Activated naive CD4-positive, alpha-beta T cell treated with anti-CD3 and anti-CD28 coated beads, Interleukin-2, amount 50 U/mL, for 24 hours (primary cell): ENCODE measurements around the gene LCE2C.
"Not testable (repeated sequence)": the region's sequence is repeated elsewhere in the genome, so short reads cannot be mapped to it uniquely, and the experiment has no call there.

Experiments
- H3K27ac Mint-ChIP-seq: one replicate; pipeline ENCODE4 v1.8.0; 2021; ENCODE audit warnings: mild to moderate bottlenecking, mixed read lengths
- H3K27me3 Mint-ChIP-seq: one replicate; pipeline ENCODE4 v1.8.0; 2021; ENCODE audit warnings: mixed read lengths
- H3K36me3 Mint-ChIP-seq: one replicate; pipeline ENCODE4 v1.8.0; 2021; ENCODE audit warnings: mixed read lengths
- H3K4me1 Mint-ChIP-seq: one replicate; pipeline ENCODE4 v1.8.0; 2021; ENCODE audit warnings: mixed read lengths
- H3K4me3 Mint-ChIP-seq: one replicate; pipeline ENCODE4 v1.8.0; 2021; ENCODE audit warnings: mild to moderate bottlenecking, mixed read lengths
- H3K9me3 Mint-ChIP-seq: one replicate; pipeline ENCODE4 v1.8.0; 2021; ENCODE audit warnings: mixed read lengths

LCE2C gene

GRCh38 chr1:152683846-152684245 is 8.8 kb downstream of the LCE2C start:
- Mint-ChIP-seq H3K27ac (no peak overlapping the region), H3K4me3 (no peak overlapping the region), H3K36me3 (no peaks in the 10 kb centered on the region), H3K4me1 (no peaks in the 10 kb centered on the region), H3K9me3 (no peaks in the 10 kb centered on the region), H3K27me3 (peaks cover 19% of the 10 kb centered on the region)

GRCh38 chr1:152685823-152686222 is 10.7 kb downstream of the LCE2C start, which contains the start of gene LCE2B:
Gene LCE2B (plus strand): TSS chr1:152686123. CDS start chr1:152686844, 721 bp downstream.
- H3K36me3 Mint-ChIP-seq, H3K27ac Mint-ChIP-seq, H3K4me1 Mint-ChIP-seq, H3K9me3 Mint-ChIP-seq, H3K4me3 Mint-ChIP-seq: not testable (repeated sequence)
- H3K27me3 Mint-ChIP-seq, result peaks cover 29% of the 10 kb centered on the region

GRCh38 chr1:152697701-152698600 is 22.9 kb downstream of the LCE2C start, which contains the start of gene LCE2A:
Gene LCE2A (plus strand): TSS chr1:152698345. CDS start chr1:152698902, 557 bp downstream.
- Mint-ChIP-seq H3K27ac (no peak within 1 kb of the TSS), H3K4me3 (no peak within 1 kb of the TSS), H3K36me3 (no peaks in the 10 kb centered on the region), H3K4me1 (no peaks in the 10 kb centered on the region), H3K27me3 (peaks cover 3% of the 10 kb centered on the region), H3K9me3 (no peaks in the 10 kb centered on the region)

GRCh38 chr1:152699746-152700145 is 24.7 kb downstream of the LCE2C start:
- no peak overlapping the region for H3K4me3 Mint-ChIP-seq
- no peaks in the 10 kb centered on the region for H3K36me3 Mint-ChIP-seq

GRCh38 chr1:152707860-152708259 is 32.8 kb downstream of the LCE2C start, which contains the start of gene LCE4A:
Gene LCE4A (plus strand): TSS chr1:152708160. CDS start chr1:152709076, 916 bp downstream.
- peaks cover 5% of the 10 kb centered on the region for H3K9me3 Mint-ChIP-seq
- H3K27ac Mint-ChIP-seq, result no peak within 1 kb of the TSS
- H3K4me3 Mint-ChIP-seq, result no peak within 1 kb of the TSS
- peaks cover 16% of the 10 kb centered on the region for H3K27me3 Mint-ChIP-seq
- no peaks in the 10 kb centered on the region for H3K36me3 Mint-ChIP-seq
- H3K4me1 Mint-ChIP-seq, result no peaks in the 10 kb centered on the region

More at GRCh38 chr1:152699746-152700145, 24.7 kb downstream of the LCE2C start:
- Mint-ChIP-seq H3K27me3 (peaks cover 7% of the 10 kb centered on the region), H3K27ac (no peak overlapping the region), H3K4me1 (no peaks in the 10 kb centered on the region), H3K9me3 (peaks cover 5% of the 10 kb centered on the region)

- Mint-ChIP-seq H3K9me3 (peaks cover 5% of the 10 kb centered on the region), H3K36me3 (peaks cover 1% of the 10 kb centered on the region), H3K27me3 (peaks cover 15% of the 10 kb centered on the region), H3K4me3 (no peak overlapping the region), H3K27ac (no peak overlapping the region), H3K4me1 (no peaks in the 10 kb centered on the region)
Observed at GRCh38 chr1:152718238-152718637, 43.2 kb downstream of the LCE2C start.

- Mint-ChIP-seq H3K9me3 (no peaks in the 10 kb centered on the region), H3K4me3 (no peak overlapping the region), H3K36me3 (no peaks in the 10 kb centered on the region), H3K4me1 (no peaks in the 10 kb centered on the region), H3K27ac (no peak overlapping the region), H3K27me3 (peaks cover 7% of the 10 kb centered on the region)
Observed at GRCh38 chr1:152725261-152725660, 50.2 kb downstream of the LCE2C start.
